SK-N-SH (cell line): ENCODE data around the gene SHISA8.

ENCODE experiments used
- ELF1 ChIP-seq: IDR thresholded peaks from 2 replicates; pipeline ENCODE4 v1.4.0; 2012
- EZH2phosphoT487 ChIP-seq: fragments of 200-600 bp; sonication (generic); IDR thresholded peaks from 2 replicates; pipeline ENCODE4 v1.6.1; 2017; ENCODE audit warnings: low read depth, mixed run types, mild to moderate bottlenecking, antibody characterized with exemption, moderate library complexity, borderline replicate concordance
- FOXJ3 ChIP-seq: sonication (generic); formaldehyde crosslinking; IDR thresholded peaks from 2 replicates; pipeline ENCODE4 v1.5.1; 2020; ENCODE audit warnings: mild to moderate bottlenecking, missing genetic modification reagents
- JUND ChIP-seq: IDR thresholded peaks from 2 replicates; pipeline ENCODE4 v1.4.0; 2012
- MEF2A ChIP-seq: IDR thresholded peaks from 2 replicates; pipeline ENCODE4 v1.4.0; 2012; ENCODE audit warnings: low read depth, borderline replicate concordance
- MXI1 ChIP-seq: IDR thresholded peaks from 2 replicates; pipeline ENCODE4 v1.6.1; 2012; ENCODE audit warnings: mild to moderate bottlenecking, low read depth, low read length, improper control_type of control experiment
- NFIC ChIP-seq: IDR thresholded peaks from 2 replicates; pipeline ENCODE4 v1.4.0; 2012; ENCODE audit warnings: borderline replicate concordance
- POLR2AphosphoS5 ChIP-seq: IDR thresholded peaks from 2 replicates; pipeline ENCODE4 v1.6.1; 2012; ENCODE audit warnings: low read depth, low read length
- RAD21 ChIP-seq: IDR thresholded peaks from 2 replicates; pipeline ENCODE4 v1.6.1; 2012; ENCODE audit warnings: mild to moderate bottlenecking, low read length
- SIN3A ChIP-seq: IDR thresholded peaks from 2 replicates; pipeline ENCODE4 v1.6.1; 2012; ENCODE audit warnings: low read depth, mild to moderate bottlenecking, low read length, moderate library complexity, borderline replicate concordance
- TCF12 ChIP-seq: IDR thresholded peaks from 2 replicates; pipeline ENCODE4 v1.4.0; 2012
- YY1 ChIP-seq: IDR thresholded peaks from 2 replicates; pipeline ENCODE4 v1.4.0; 2012; ENCODE audit warnings: low read depth, mild to moderate bottlenecking
- TF ChIP-seq, protein P1 (sequence below): fragments of 200-600 bp; sonication (generic); IDR thresholded peaks from 2 replicates; pipeline ENCODE4 v1.6.1; 2017; ENCODE audit warnings: antibody characterized with exemption, mild to moderate bottlenecking, moderate library complexity

DNA sequence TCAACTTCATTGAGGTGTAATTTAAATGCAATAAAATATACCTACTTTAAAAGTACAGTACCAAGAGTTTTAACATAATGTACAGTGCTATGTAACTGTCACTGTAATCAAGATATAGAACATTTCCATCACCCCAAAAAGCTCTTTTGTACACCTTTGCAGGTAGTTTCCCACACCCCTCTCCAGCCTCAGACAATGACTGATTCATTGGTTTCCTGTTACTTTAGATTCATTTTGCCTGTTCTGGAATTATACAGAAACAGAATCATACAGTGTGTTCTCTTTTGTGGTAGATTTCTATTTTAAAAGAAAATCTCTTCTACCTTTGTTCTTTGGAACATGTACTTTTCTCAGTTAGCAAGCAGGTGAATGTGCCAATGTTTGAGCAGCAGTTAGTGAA lies 38.2 kb downstream of the SHISA8 start:
- TF ChIP-seq MXI1 (no peak), EZH2phosphoT487 (no peak), SIN3A (no peak), FOXJ3 (CRISPR knock-in tag) (no peak), POLR2AphosphoS5 (no peak), TCF12 (no peak), ELF1 (no peak), RAD21 (no peak), JUND (no peak), YY1 (no peak), NFIC (no peak), MEF2A (no peak)
- TF ChIP-seq, protein P1, sequence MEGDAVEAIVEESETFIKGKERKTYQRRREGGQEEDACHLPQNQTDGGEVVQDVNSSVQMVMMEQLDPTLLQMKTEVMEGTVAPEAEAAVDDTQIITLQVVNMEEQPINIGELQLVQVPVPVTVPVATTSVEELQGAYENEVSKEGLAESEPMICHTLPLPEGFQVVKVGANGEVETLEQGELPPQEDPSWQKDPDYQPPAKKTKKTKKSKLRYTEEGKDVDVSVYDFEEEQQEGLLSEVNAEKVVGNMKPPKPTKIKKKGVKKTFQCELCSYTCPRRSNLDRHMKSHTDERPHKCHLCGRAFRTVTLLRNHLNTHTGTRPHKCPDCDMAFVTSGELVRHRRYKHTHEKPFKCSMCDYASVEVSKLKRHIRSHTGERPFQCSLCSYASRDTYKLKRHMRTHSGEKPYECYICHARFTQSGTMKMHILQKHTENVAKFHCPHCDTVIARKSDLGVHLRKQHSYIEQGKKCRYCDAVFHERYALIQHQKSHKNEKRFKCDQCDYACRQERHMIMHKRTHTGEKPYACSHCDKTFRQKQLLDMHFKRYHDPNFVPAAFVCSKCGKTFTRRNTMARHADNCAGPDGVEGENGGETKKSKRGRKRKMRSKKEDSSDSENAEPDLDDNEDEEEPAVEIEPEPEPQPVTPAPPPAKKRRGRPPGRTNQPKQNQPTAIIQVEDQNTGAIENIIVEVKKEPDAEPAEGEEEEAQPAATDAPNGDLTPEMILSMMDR = no peak
